ENCODE results near the gene TP53BP2. TPM values are rescaled to one million over a fixed set of nuclear protein-coding genes. Genes with fewer than 3 reads are reported as not detected.

Gene TP53BP2
- total RNA-seq, 2 experiments from 2014 or later, result 28.3 to 34.5 TPM

GRCh38 chr1:223775711-223776074, 70.1 kb downstream of the TP53BP2 start:
- intact Hi-C loops (cut with micrococcal nuclease), result no loop called here
- no peak overlapping the region for H3K4me3 Mint-ChIP-seq

GRCh38 chr1:223775054-223775453, 70.7 kb downstream of the TP53BP2 start:
- no peak for ATAC-seq
- no peak overlapping the region for H3K4me3 Mint-ChIP-seq
- H3K27me3 Mint-ChIP-seq, result no peaks in the 10 kb centered on the region
- H3K27ac Mint-ChIP-seq, result peak overlapping the region; percentile 70
- no peak for TF ChIP-seq CTCF (IDR thresholded peaks at IDR 0.05)
- no peak for DNase-seq
- H3K4me1 Mint-ChIP-seq (ENCODE audit: low read depth), result peaks cover 41% of the 10 kb centered on the region
- H3K9me3 Mint-ChIP-seq, result no peaks in the 10 kb centered on the region
- CTCF ChIA-PET, result interaction anchor here (0.6 to 2.6 kb wide), 7 partner anchors 12 to 1125 kb away, joined by 3 to 14 read pairs (median 4); no protein-coding TSS in a partner anchor
- intact Hi-C loops (cut with micrococcal nuclease), result no loop called here
- peaks cover 51% of the 10 kb centered on the region for H3K36me3 Mint-ChIP-seq (ENCODE audit: low read depth)
- POLR2A ChIA-PET, result interaction anchor here (0.7 to 1.6 kb wide), 2 partner anchors 67 to 71 kb away, joined by 3 to 6 read pairs; partner anchors contain the start of gene TP53BP2

More at GRCh38 chr1:223775711-223776074, 70.1 kb downstream of the TP53BP2 start:
- Mint-ChIP-seq H3K4me1 (ENCODE audit: low read depth) (peaks cover 41% of the 10 kb centered on the region), H3K27ac (peak overlapping the region; percentile 86), H3K9me3 (no peaks in the 10 kb centered on the region), H3K36me3 (ENCODE audit: low read depth) (peaks cover 49% of the 10 kb centered on the region), H3K27me3 (no peaks in the 10 kb centered on the region)
- no peak for DNase-seq
- CTCF ChIA-PET, result interaction anchor here (1.0 to 2.6 kb wide), 8 partner anchors 13 to 275 kb away, joined by 3 to 14 read pairs (median 4); partner anchors contain the start of gene CAPN2
- TF ChIP-seq CTCF (IDR thresholded peaks at IDR 0.05), result no peak
- POLR2A ChIA-PET, result interaction anchor here (0.5 to 1.6 kb wide), 3 partner anchors 12 to 71 kb away, joined by 3 to 6 read pairs (median 4); partner anchors contain the start of gene TP53BP2
- no peak for ATAC-seq

GRCh38 chr1:223774134-223774814, 71.5 kb downstream of the TP53BP2 start:
- DNase-seq, result no peak
- POLR2A ChIA-PET, result interaction anchor here (0.7 to 1.6 kb wide), 2 partner anchors 68 to 72 kb away, joined by 3 to 6 read pairs; partner anchors contain the start of gene TP53BP2
- peak overlapping the region; percentile 70 for H3K27ac Mint-ChIP-seq
- no peaks in the 10 kb centered on the region for H3K27me3 Mint-ChIP-seq
- H3K4me1 Mint-ChIP-seq (ENCODE audit: low read depth), result peaks cover 41% of the 10 kb centered on the region
- ATAC-seq, result no peak
- no peak for TF ChIP-seq CTCF (IDR thresholded peaks at IDR 0.05)
- H3K4me3 Mint-ChIP-seq, result no peak overlapping the region
- H3K36me3 Mint-ChIP-seq (ENCODE audit: low read depth), result peaks cover 57% of the 10 kb centered on the region
- CTCF ChIA-PET, result interaction anchor here (1.3 to 2.6 kb wide), 4 partner anchors 11 to 76 kb away, joined by 4 to 14 read pairs (median 4); no protein-coding TSS in a partner anchor
- H3K9me3 Mint-ChIP-seq, result no peaks in the 10 kb centered on the region
- intact Hi-C loops (cut with micrococcal nuclease), result no loop called here

- ATAC-seq (no peak), DNase-seq (no peak)
- Mint-ChIP-seq H3K4me3 (no peak overlapping the region), H3K27ac (no peak overlapping the region), H3K36me3 (ENCODE audit: low read depth) (peaks cover 52% of the 10 kb centered on the region), H3K27me3 (no peaks in the 10 kb centered on the region), H3K4me1 (ENCODE audit: low read depth) (peaks cover 41% of the 10 kb centered on the region), H3K9me3 (no peaks in the 10 kb centered on the region)
- no peak for TF ChIP-seq CTCF (IDR thresholded peaks at IDR 0.05)
- intact Hi-C loops (cut with micrococcal nuclease), result no loop called here
- ChIA-PET POLR2A (no interaction called here), CTCF (interaction anchor here (0.9 to 1.8 kb wide), 5 partner anchors 10 to 278 kb away, joined by 3 to 9 read pairs (median 4); no protein-coding TSS in a partner anchor)
These were observed 73.0 kb downstream of the TP53BP2 start for GRCh38 chr1:223772771-223773160.

Measured in activated CD8-positive, alpha-beta T cell treated with anti-CD3 and anti-CD28 coated beads for 36 hours (primary cell).